ENCODE measurements around the gene PRR5L. TPM values are rescaled to one million over a fixed set of nuclear protein-coding genes. Genes with fewer than 3 reads are reported as not detected.

Gene PRR5L
- total RNA-seq, 1 donor from 2014 or later: 14.7 TPM

DNA sequence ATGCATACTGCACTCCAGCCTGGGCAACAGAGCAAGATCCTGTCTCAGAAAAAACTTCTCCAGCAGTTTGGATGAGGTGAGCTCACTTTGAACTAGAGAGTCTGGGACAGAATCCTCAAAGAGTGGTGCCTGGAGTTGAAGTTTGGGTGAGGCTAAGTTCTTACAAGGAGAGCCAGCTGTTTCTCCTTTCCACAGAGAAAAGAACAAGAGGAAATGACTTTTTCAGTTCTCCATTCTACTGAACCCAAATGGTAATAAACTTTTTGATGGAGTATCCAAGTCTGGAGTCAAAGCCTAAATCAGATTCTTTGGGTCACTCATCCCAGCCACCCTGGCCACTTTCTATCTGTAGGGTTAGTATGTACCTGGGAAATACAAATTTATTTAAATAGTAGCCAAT lies 111.3 kb downstream of the PRR5L start:
- Histone ChIP-seq H2AFZ (replicated peaks) (no peak overlapping the region), H3K4me2 (no peak overlapping the region), H3K27ac (no peak overlapping the region), H3K9me3 (ENCODE audit: low read depth) (no peaks in the 10 kb centered on the region), H3K36me3 (no peaks in the 10 kb centered on the region), H3K27me3 (no peaks in the 10 kb centered on the region), H3K4me3 (no peak overlapping the region), H3K79me2 (ENCODE audit: low read depth) (no peaks in the 10 kb centered on the region), H4K20me1 (ENCODE audit: low read depth) (no peaks in the 10 kb centered on the region), H3K9ac (no peak overlapping the region), H3F3A (ENCODE audit: low read depth) (no peaks in the 10 kb centered on the region), H3K4me1 (no peaks in the 10 kb centered on the region)
- H3K36me3 Mint-ChIP-seq: peaks cover 27% of the 10 kb centered on the region
- no peaks in the 10 kb centered on the region for H3K4me1 Mint-ChIP-seq
- H3K27me3 Mint-ChIP-seq (ENCODE audit: insufficient read depth, low read depth): no peaks in the 10 kb centered on the region
- DNase-seq (ENCODE audit: low spot score): no peak
- TF ChIP-seq, protein P1, sequence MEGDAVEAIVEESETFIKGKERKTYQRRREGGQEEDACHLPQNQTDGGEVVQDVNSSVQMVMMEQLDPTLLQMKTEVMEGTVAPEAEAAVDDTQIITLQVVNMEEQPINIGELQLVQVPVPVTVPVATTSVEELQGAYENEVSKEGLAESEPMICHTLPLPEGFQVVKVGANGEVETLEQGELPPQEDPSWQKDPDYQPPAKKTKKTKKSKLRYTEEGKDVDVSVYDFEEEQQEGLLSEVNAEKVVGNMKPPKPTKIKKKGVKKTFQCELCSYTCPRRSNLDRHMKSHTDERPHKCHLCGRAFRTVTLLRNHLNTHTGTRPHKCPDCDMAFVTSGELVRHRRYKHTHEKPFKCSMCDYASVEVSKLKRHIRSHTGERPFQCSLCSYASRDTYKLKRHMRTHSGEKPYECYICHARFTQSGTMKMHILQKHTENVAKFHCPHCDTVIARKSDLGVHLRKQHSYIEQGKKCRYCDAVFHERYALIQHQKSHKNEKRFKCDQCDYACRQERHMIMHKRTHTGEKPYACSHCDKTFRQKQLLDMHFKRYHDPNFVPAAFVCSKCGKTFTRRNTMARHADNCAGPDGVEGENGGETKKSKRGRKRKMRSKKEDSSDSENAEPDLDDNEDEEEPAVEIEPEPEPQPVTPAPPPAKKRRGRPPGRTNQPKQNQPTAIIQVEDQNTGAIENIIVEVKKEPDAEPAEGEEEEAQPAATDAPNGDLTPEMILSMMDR (IDR thresholded peaks at IDR 0.05): no peak
- no peak for TF ChIP-seq EZH2phosphoT487 (IDR thresholded peaks at IDR 0.05)
- TF ChIP-seq EZH2 (IDR thresholded peaks at IDR 0.05): no peak
- no peaks in the 10 kb centered on the region for H3K9me3 Mint-ChIP-seq
- no peak overlapping the region for H3K27ac Mint-ChIP-seq
- no peak overlapping the region for H3K4me3 Mint-ChIP-seq

DNA sequence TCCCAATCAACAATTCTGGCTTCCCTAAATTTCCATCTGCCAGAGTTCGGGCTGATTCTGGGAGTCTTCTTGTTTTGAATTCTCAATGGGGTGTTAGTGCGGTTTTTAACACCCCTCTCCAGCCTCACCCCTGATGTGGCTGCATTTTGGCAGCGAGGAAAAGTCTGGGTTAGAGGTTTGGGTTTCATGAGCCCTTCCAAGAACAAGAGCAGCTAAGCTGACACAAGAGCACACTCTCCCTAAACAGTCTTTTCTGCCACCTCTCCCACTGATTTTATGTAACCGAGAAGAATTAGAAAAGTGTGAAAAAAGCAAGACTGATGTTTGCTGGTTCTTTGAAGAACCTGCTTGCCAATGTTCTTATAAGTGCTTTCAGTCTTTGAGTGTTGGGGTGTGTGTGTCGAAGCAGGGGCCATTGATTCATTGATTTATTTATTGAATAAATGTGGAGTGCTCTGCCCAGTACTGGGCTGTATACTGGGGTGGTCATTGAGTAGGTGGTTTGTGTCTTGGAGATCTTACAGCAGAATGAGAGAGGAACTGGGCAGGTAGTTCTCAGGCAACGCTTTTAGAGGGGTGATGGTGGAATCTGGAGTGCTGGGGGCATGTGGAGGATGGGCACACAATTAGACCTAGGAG lies 112.5 kb downstream of the PRR5L start:
- no peak overlapping the region for H3K4me3 ChIP-seq
- TF ChIP-seq, protein P1 (IDR thresholded peaks at IDR 0.05): no peak
- TF ChIP-seq EZH2phosphoT487 (IDR thresholded peaks at IDR 0.05) (no peak), EZH2 (IDR thresholded peaks at IDR 0.05) (no peak)
- no peak overlapping the region for H2AFZ ChIP-seq (replicated peaks)
- H3K79me2 ChIP-seq (ENCODE audit: low read depth): no peaks in the 10 kb centered on the region
- Mint-ChIP-seq H3K27ac (no peak overlapping the region), H3K9me3 (no peaks in the 10 kb centered on the region), H3K4me1 (no peaks in the 10 kb centered on the region), H3K36me3 (peaks cover 28% of the 10 kb centered on the region), H3K27me3 (ENCODE audit: insufficient read depth, low read depth) (no peaks in the 10 kb centered on the region), H3K4me3 (no peak overlapping the region)
- no peak for DNase-seq (ENCODE audit: low spot score)
- no peaks in the 10 kb centered on the region for H3K9me3 ChIP-seq (ENCODE audit: low read depth)
- H3K27me3 ChIP-seq: no peaks in the 10 kb centered on the region
- no peaks in the 10 kb centered on the region for H3K36me3 ChIP-seq
- H3K4me1 ChIP-seq: no peaks in the 10 kb centered on the region
- H4K20me1 ChIP-seq (ENCODE audit: low read depth): no peaks in the 10 kb centered on the region
- H3K4me2 ChIP-seq: no peak overlapping the region
- no peak overlapping the region for H3K27ac ChIP-seq
- no peak overlapping the region for H3K9ac ChIP-seq
- no peaks in the 10 kb centered on the region for H3F3A ChIP-seq (ENCODE audit: low read depth)

DNA sequence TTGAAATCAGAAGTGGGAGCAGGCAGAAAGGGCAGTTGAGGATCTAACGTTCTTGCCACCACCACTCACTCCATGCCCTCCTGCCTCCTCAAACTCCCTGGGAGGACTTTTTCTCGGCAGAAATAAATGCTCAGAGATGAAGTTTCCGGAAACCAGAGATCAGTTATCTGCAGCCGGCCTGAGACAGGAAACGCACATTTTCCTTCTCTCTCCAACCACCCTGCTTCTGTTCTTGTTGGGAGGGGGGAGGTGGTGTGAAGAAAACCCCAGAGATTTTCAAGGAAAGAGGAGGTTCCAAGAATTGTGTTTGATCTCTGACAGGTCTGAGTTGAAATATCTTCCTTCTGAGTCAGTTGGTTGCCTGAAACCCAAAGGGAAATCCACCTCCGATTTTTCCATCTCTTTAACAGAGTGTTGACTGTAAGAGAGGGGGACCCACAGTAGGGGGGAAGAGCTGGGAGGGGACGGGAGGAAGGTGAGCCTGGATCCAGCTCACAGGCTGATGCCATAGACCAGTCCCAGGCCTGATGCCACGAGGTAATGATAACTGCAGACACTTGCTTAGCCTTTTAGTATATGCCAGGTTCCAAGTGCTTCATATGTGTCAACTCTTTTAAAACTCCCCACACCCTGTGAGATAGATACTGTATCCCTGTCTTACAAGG lies 113.2 kb downstream of the PRR5L start:
- no peak overlapping the region for H3K4me3 Mint-ChIP-seq
- Histone ChIP-seq H3K4me3 (no peak overlapping the region), H4K20me1 (ENCODE audit: low read depth) (no peaks in the 10 kb centered on the region), H3K27me3 (no peaks in the 10 kb centered on the region), H3K79me2 (ENCODE audit: low read depth) (no peaks in the 10 kb centered on the region), H3K4me1 (no peaks in the 10 kb centered on the region), H3K4me2 (no peak overlapping the region), H2AFZ (replicated peaks) (no peak overlapping the region), H3K27ac (no peak overlapping the region), H3F3A (ENCODE audit: low read depth) (no peaks in the 10 kb centered on the region), H3K9me3 (ENCODE audit: low read depth) (no peaks in the 10 kb centered on the region), H3K36me3 (no peaks in the 10 kb centered on the region), H3K9ac (no peak overlapping the region)
- no peak overlapping the region for H3K27ac Mint-ChIP-seq
- H3K9me3 Mint-ChIP-seq: no peaks in the 10 kb centered on the region
- TF ChIP-seq EZH2 (IDR thresholded peaks at IDR 0.05) (no peak), EZH2phosphoT487 (IDR thresholded peaks at IDR 0.05) (no peak)
- TF ChIP-seq, protein P1 (IDR thresholded peaks at IDR 0.05): no peak
- peaks cover 25% of the 10 kb centered on the region for H3K36me3 Mint-ChIP-seq
- H3K4me1 Mint-ChIP-seq: no peaks in the 10 kb centered on the region
- DNase-seq (ENCODE audit: low spot score): no peak
- no peaks in the 10 kb centered on the region for H3K27me3 Mint-ChIP-seq (ENCODE audit: insufficient read depth, low read depth)

Data from neural progenitor cell (in vitro differentiated cells).